Testis (tissue), 3 donors: ENCODE measurements around the gene DBN1. TPM values are rescaled to one million over a fixed set of nuclear protein-coding genes. Genes with fewer than 3 reads are reported as not detected.

Experiments
- DNase-seq: peaks from one replicate; pipeline ENCODE4 v3.0.0-alpha.2; 2019
- H3K27ac ChIP-seq, 2 donors: fragments of 200-600 bp; sonication (generic); one replicate each; pipeline ENCODE4 v1.5.1; 2019
- H3K27me3 ChIP-seq: fragments of 200-600 bp; sonication (generic); one replicate; pipeline ENCODE4 v1.5.1; 2019
- H3K36me3 ChIP-seq: fragments of 200-600 bp; sonication (generic); one replicate; pipeline ENCODE4 v1.5.1; 2017; ENCODE audit warnings: low read depth; ENCODE audit errors: missing control alignments
- H3K4me1 ChIP-seq: fragments of 200-600 bp; sonication (generic); one replicate; pipeline ENCODE4 v1.5.1; 2019
- H3K4me3 ChIP-seq, 2 donors: fragments of 200-600 bp; sonication (generic); one replicate each; pipeline ENCODE4 v1.5.1; 2017 to 2019
- H3K9me3 ChIP-seq: fragments of 200-600 bp; sonication (generic); one replicate; pipeline ENCODE4 v1.5.1; 2017
- POLR2A ChIP-seq: fragments of 450-650 bp; IDR thresholded peaks from one replicate; pipeline ENCODE4 v1.6.1; 2017; ENCODE audit warnings: antibody characterized with exemption, mild to moderate bottlenecking, moderate library complexity
- WGBS, 2 donors: methylation state at CpG; one replicate each; pipeline ENCODE4 v1.1.5; 2018; 5-methylcytosine and 5-hydroxymethylcytosine counted together
- intact Hi-C: fragments of 100-400 bp; cut with DNase I; formaldehyde crosslinking; loops from one replicate; pipeline ENCODE4 v1.15.1; 2023; ENCODE audit warnings: low total_unique reads
- polyA plus RNA-seq: library from polyadenylated mRNA; stranded (reverse); fragments of 350-450 nt; fragmentation: Illumina TruSeq; extraction: RNeasy Lipid Tissue Mini Kit (QIAGEN cat#74804); gene quantifications from one replicate; pipeline ENCODE4 v1.2.3, GENCODE V29; 2014; ENCODE audit warnings: low read depth, low replicate concordance; ENCODE audit not compliant: insufficient read depth
- total RNA-seq, 2 donors: library from RNA; depleted of rRNA; stranded (reverse); fragments of >200 nt; gene quantifications; one replicate each; pipeline ENCODE4 v1.2.3, GENCODE V29; 2016
- TF ChIP-seq, protein P1 (sequence below), 3 experiments: fragments of 450-650 bp in 2 of 3; fragments of 200-600 bp in 1 of 3; sonication (generic) in 1 of 3; IDR thresholded peaks; one replicate each; pipeline ENCODE4 v1.5.1; 2016 to 2019; ENCODE audit warnings: antibody characterized with exemption in 3 of 3, mild to moderate bottlenecking in 2 of 3, moderate library complexity in 1 of 3

The DBN1 gene
- total and polyA plus RNA-seq, 3 donors from 2014 or later = 50.5 to 83.1 (median 69.6) TPM

DNA sequence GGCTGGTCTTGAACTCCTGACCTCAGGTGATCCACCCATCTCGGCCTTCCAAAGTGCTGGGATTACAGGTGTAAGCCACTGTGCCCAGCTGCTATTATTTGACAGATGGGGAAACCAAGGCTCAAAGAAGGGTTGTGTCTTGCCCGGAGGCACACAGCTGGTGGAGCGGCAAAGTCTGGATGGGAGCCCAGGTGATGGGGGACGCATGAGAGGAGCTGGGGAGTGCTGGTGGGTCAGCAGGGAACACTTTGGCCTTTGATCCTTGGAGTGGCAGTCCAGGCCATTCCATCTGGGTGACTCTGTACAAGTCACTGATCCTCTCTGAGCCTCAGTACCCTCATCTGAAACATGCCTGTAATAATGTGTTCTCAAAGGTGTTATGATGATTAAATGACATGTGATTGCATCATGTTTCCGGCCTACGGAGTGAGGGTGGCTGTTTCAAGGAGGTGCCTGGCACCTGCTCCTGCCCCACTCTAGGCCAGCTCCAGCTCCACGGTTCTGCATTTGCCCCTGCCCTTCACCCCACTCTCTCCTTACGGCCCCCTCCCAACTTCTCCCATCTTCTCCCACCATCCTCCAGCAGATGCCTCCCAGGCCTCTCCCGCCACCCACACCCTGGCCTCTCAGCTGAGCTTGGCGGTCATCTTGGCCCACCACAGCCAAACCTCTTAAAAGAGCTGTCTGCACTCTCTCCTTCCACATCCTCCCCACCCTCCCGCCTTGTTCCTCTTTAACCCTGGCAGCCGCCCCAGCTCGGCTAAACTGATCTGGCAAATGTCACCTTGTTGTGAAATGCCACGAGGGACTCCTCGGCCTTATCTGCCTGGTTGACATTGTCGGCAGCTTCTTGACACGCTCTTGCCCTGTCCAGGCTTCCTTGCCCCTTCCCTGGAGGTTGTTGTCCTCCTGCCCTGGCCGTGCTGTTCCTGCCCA, 5.5 kb upstream of the DBN1 start:
- TF ChIP-seq, protein P1, sequence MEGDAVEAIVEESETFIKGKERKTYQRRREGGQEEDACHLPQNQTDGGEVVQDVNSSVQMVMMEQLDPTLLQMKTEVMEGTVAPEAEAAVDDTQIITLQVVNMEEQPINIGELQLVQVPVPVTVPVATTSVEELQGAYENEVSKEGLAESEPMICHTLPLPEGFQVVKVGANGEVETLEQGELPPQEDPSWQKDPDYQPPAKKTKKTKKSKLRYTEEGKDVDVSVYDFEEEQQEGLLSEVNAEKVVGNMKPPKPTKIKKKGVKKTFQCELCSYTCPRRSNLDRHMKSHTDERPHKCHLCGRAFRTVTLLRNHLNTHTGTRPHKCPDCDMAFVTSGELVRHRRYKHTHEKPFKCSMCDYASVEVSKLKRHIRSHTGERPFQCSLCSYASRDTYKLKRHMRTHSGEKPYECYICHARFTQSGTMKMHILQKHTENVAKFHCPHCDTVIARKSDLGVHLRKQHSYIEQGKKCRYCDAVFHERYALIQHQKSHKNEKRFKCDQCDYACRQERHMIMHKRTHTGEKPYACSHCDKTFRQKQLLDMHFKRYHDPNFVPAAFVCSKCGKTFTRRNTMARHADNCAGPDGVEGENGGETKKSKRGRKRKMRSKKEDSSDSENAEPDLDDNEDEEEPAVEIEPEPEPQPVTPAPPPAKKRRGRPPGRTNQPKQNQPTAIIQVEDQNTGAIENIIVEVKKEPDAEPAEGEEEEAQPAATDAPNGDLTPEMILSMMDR (IDR thresholded peaks at IDR 0.05) = no peak
- no peak for TF ChIP-seq POLR2A
- Histone ChIP-seq H3K36me3 (no peaks in the 10 kb centered on the region), H3K4me1 (peaks cover 35% of the 10 kb centered on the region), H3K9me3 (no peaks in the 10 kb centered on the region), H3K27ac (peak overlapping the region in 1 of 2 donors; percentile 59), H3K4me3 (no peak overlapping the region), H3K27me3 (no peaks in the 10 kb centered on the region)
- peak; percentile 89 for DNase-seq
- 36 to 54% methylated on average over 18 of the region's 18 CpGs for WGBS, 2 donors
- intact Hi-C loops = no loop called here

DNA sequence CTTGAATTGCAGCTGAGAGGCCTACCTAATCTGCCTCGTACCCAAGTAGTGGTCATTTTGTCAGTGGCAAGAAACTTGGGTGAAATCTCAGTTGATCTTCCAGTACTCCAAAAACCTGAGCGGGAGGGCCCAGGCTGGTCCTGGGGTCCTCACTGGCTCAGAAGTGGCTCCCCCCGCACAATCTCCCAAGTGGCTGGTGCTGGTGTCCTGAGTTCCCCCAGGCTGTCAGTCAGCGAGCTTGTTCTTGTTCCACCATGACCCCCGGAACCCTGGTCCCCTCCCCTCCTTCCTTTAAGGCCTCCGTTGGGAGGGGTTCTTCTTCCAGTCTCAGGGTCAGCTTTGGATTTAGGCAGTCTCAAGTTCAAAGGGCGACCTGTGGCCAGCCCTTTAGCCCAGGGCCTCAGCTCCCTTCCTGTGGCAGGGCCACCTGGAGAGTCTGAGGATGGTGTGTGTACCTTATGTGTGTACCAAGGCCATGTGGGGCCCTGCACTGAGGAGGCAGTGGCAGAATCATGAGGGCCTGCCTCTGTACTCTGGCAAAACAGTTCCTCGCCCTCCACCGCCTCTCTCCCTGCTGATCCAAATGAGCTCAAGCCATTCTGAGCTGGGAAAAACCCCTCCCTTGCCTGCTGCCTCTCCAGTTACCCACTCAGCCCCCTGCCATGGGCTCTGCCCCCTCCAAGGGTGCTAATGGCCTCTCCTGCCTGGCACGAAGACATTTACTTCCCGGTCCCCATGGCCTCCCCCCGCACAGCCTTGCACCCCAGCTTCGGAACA, 4.5 kb upstream of the DBN1 start:
- Histone ChIP-seq H3K27me3 (no peaks in the 10 kb centered on the region), H3K4me3 (no peak overlapping the region), H3K36me3 (no peaks in the 10 kb centered on the region), H3K4me1 (peaks cover 37% of the 10 kb centered on the region), H3K27ac (peak overlapping the region in 1 of 2 donors; percentile 3), H3K9me3 (no peaks in the 10 kb centered on the region)
- intact Hi-C loops = no loop called here
- DNase-seq = no peak
- WGBS, 2 donors = 87 to 88% methylated on average over 13 of the region's 13 CpGs
- no peak for TF ChIP-seq POLR2A
- TF ChIP-seq, protein P1 (IDR thresholded peaks at IDR 0.05) = no peak

DNA sequence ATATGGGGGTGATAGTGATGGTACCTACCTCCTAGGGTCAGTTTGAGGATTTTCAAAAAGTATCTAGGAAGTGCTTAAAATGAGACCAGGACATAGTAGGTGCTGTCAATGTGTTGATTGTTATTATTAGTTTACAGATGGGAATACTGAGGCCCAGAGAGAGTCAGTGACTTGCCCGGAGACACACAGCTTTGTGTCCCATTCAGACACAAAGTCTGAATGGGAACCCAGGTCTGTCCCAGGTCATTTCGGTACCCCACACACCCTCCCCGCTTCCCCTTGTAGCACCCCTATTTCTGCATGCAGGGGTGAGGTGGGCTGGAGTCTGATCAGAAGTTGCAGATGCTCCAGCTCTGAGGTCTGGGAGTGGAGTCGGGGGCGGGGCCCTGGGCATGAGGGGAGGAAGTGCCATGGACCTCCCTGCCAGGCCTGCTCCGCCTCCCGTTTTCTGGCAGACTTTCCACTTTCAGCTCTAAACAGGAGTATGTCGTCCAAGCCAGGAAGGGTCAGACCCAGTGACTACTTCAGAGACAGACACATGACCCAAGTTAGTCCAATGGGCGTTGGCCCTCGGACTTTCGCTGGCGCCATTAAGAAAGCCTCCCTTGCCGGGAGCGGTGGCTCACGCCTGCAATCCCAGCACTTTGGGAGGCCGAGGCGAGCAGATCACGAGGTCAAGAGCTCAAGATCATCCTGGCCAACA, 3.2 kb upstream of the DBN1 start:
- 81 to 85% methylated on average over 11 to 18 of the region's 18 CpGs for WGBS, 2 donors
- TF ChIP-seq, protein P1 (IDR thresholded peaks at IDR 0.05) = no peak
- no peak for TF ChIP-seq POLR2A
- H3K36me3 ChIP-seq = no peaks in the 10 kb centered on the region
- peak overlapping the region in 1 of 2 donors; percentile 30 for H3K27ac ChIP-seq
- intact Hi-C loops = no loop called here
- no peak overlapping the region for H3K4me3 ChIP-seq
- H3K27me3 ChIP-seq = no peaks in the 10 kb centered on the region
- no peaks in the 10 kb centered on the region for H3K9me3 ChIP-seq
- no peak for DNase-seq
- peaks cover 45% of the 10 kb centered on the region for H3K4me1 ChIP-seq

DNA sequence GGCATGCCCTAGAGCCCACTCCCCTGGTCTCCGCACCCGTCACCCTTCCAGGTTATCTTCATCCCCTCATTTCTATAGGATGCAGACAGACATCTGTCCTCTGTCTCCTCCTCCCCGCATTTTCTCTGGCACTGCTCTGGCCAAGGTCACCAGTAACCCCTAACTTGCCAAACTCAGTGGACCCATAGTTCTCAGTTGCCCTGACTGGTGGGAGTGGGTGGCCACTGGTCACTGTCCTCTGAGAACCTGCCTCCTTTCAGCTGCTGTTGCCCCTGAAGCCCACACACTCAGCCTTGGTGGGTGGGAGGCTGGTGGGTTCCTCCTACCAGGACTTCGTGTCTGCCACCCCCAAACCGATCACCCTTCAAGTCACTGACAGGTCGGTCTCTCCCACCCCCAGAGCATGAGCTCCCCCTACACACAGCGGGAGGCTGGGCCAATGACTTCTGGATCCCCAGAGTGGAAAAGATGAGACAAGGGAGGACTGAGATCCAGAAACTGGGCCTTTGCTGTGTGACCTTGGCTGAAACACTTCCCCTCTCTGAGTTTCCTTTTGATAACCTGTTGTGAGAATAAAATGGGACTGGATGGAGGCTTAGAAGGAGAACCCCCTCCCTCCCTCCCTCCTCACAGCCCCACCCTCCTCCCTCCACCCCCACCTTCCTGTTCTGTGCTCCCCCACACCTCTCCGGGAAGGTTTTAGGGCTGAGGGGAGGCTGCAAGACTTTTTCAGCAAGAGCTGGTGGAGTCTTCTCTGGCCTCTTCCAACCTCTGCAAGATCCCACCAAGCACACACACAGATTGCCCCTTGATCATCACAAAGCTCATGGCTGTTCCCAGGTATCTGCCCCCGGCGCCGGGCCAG, 2.4 kb upstream of the DBN1 start:
- Histone ChIP-seq H3K36me3 (no peaks in the 10 kb centered on the region), H3K9me3 (no peaks in the 10 kb centered on the region), H3K4me3 (no peak overlapping the region), H3K27me3 (no peaks in the 10 kb centered on the region), H3K4me1 (peaks cover 49% of the 10 kb centered on the region), H3K27ac (no peak overlapping the region)
- TF ChIP-seq, protein P1 (IDR thresholded peaks at IDR 0.05) = no peak
- no peak for TF ChIP-seq POLR2A
- intact Hi-C loops = no loop called here
- no peak for DNase-seq
- 50 to 54% methylated on average over 10 to 11 of the region's 11 CpGs for WGBS, 2 donors
